Fibroblast of lung (primary cell): Measurements from ENCODE around the gene EIF4H. TPM values are rescaled to one million over a fixed set of nuclear protein-coding genes. Genes with fewer than 3 reads are reported as not detected.

Experiments
- DNase-seq, 2 donors: peaks; one replicate each; pipeline versions ENCODE4 v3.0.0 to v3.0.0-alpha.2; 2010; ENCODE audit warnings: low read depth in 2 of 2
- H2AFZ ChIP-seq: 2 replicates; pipeline ENCODE4 v1.5.1; 2012; ENCODE audit warnings: low read length, control low read depth, inconsistent platforms
- H3K27ac ChIP-seq: 2 replicates; pipeline ENCODE4 v1.5.1; 2011; ENCODE audit warnings: low read length, control low read depth; ENCODE audit not compliant: insufficient read depth
- H3K27me3 ChIP-seq: 2 replicates; pipeline ENCODE4 v1.5.1; 2011; ENCODE audit warnings: mild to moderate bottlenecking, low read length; ENCODE audit not compliant: control insufficient read depth, insufficient read depth
- H3K36me3 ChIP-seq: 2 replicates; pipeline ENCODE4 v1.5.1; 2011; ENCODE audit warnings: low read length; ENCODE audit not compliant: control insufficient read depth, insufficient read depth
- H3K4me1 ChIP-seq: 2 replicates; pipeline ENCODE4 v1.5.1; 2011; ENCODE audit warnings: low read length; ENCODE audit not compliant: control insufficient read depth, insufficient read depth; ENCODE audit errors: extremely low read depth
- H3K4me2 ChIP-seq: 2 replicates; pipeline ENCODE4 v1.5.1; 2011; ENCODE audit warnings: low read length, control low read depth; ENCODE audit not compliant: insufficient read depth; ENCODE audit errors: extremely low read depth
- H3K4me3 ChIP-seq, 4 experiments: fragments of 200-600 bp in 1 of 4; sonication (generic) in 1 of 4; replicated peaks in 1 of 4; 2 replicates each; pipeline ENCODE4 v1.5.1; 2011 to 2016; ENCODE audit warnings: low read length in 4 of 4, low read depth in 3 of 4, mild to moderate bottlenecking in 3 of 4, control low read depth in 2 of 4, inconsistent platforms in 1 of 4, mixed read lengths in 1 of 4; ENCODE audit not compliant: insufficient read depth in 1 of 4; ENCODE audit errors: control extremely low read depth in 1 of 4
- H3K79me2 ChIP-seq: 2 replicates; pipeline ENCODE4 v1.5.1; 2012; ENCODE audit warnings: mild to moderate bottlenecking, low read length, inconsistent platforms; ENCODE audit not compliant: control insufficient read depth, insufficient read depth
- H3K9ac ChIP-seq: 2 replicates; pipeline ENCODE4 v1.5.1; 2011; ENCODE audit warnings: mild to moderate bottlenecking, low read length, control low read depth; ENCODE audit not compliant: insufficient read depth
- H3K9me3 ChIP-seq: 2 replicates; pipeline ENCODE4 v1.5.1; 2012; ENCODE audit warnings: low read depth, low read length; ENCODE audit not compliant: control insufficient read depth, insufficient read depth
- H4K20me1 ChIP-seq: 2 replicates; pipeline ENCODE4 v1.5.1; 2011; ENCODE audit warnings: low read length; ENCODE audit not compliant: control insufficient read depth, insufficient read depth; ENCODE audit errors: extremely low read depth
- EZH2 ChIP-seq: IDR thresholded peaks from 2 replicates; pipeline ENCODE4 v1.5.1; 2012; ENCODE audit warnings: low read length, control low read depth, mild to moderate bottlenecking; ENCODE audit errors: missing control alignments
- polyA plus RNA-seq, 2 donors: library from polyadenylated mRNA; depleted of rRNA in 1 of 2; stranded (reverse) in 1 of 2; unstranded in 1 of 2; fragments of >200 nt; gene quantifications; 2 replicates each; pipeline ENCODE4 v1.2.1, GENCODE V29; 2011 to 2012; ENCODE audit warnings: missing spikeins in 1 of 2
- total RNA-seq: library from RNA; depleted of rRNA; stranded (reverse); fragments of >200 nt; gene quantifications from 2 replicates; pipeline ENCODE4 v1.2.1, GENCODE V29; 2014
- TF ChIP-seq, protein P1 (sequence below), 2 donors: IDR thresholded peaks in 1 of 2; conservative IDR thresholded peaks in 1 of 2; 1 replicate in 1 of 2; 2 replicates in 1 of 2; pipeline ENCODE4 v1.5.1; 2011 to 2012; ENCODE audit warnings: low read length in 2 of 2, control low read depth in 1 of 2, inconsistent platforms in 1 of 2, low read depth in 1 of 2, mild to moderate bottlenecking in 1 of 2

EIF4H gene
- total and polyA plus RNA-seq, 2 donors (not counting 1 experiment from before 2014, with no cell fraction given) = 292 to 361 TPM

DNA sequence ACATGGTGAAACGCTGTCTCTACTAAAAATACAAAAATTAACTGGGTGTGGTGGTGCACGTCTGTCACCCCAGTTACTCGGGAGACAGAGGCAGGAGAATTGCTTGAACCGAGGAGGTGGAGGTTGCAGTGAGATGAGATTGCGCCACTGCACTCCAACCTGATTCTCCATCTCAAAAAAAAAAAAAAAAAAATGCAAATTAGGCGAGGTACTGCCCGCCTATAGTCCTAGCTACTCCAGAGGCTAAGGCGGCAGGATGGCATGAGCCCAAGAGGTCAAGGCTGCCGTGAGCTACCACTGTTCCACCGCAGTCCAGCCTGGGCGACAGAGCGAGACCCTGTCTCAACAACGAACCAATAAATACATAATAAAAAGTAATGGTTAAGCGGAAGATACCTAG lies 1.1 kb upstream of the EIF4H start:
- peak overlapping the region; percentile 98 for H3K4me2 ChIP-seq

DNA sequence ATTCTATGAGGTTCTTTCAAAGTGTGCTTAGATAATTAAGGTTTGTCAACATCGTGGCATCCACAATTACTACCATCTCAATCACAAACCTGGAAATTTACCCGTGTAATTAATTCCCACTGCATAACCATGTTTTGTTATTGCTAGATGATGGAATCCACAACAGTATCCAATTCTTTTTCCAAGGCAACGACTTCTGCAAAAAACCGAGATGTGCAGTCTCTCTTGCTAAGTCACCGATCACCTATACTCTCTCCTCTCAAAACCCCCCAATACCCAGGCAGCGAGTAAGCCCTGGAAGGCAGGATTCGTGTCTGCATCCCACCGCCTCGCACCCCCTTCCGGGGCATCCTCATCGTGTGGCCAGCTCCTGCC lies 678 bp upstream of the EIF4H start:
- Histone ChIP-seq H3K4me3 (peak overlapping the region; percentile 59 to 96 (median 66)), H3K27ac (peak overlapping the region; percentile 96), H3K27me3 (no peaks in the 10 kb centered on the region), H3K9me3 (no peaks in the 10 kb centered on the region), H3K4me2 (peak overlapping the region; percentile 98), H2AFZ (peak overlapping the region; percentile 56), H3K9ac (peak overlapping the region; percentile 96), H3K4me1 (peaks cover 14% of the 10 kb centered on the region), H3K79me2 (peaks cover 42% of the 10 kb centered on the region), H4K20me1 (no peaks in the 10 kb centered on the region), H3K36me3 (peaks cover 2% of the 10 kb centered on the region)
- no peak for TF ChIP-seq EZH2
- TF ChIP-seq, protein P1, sequence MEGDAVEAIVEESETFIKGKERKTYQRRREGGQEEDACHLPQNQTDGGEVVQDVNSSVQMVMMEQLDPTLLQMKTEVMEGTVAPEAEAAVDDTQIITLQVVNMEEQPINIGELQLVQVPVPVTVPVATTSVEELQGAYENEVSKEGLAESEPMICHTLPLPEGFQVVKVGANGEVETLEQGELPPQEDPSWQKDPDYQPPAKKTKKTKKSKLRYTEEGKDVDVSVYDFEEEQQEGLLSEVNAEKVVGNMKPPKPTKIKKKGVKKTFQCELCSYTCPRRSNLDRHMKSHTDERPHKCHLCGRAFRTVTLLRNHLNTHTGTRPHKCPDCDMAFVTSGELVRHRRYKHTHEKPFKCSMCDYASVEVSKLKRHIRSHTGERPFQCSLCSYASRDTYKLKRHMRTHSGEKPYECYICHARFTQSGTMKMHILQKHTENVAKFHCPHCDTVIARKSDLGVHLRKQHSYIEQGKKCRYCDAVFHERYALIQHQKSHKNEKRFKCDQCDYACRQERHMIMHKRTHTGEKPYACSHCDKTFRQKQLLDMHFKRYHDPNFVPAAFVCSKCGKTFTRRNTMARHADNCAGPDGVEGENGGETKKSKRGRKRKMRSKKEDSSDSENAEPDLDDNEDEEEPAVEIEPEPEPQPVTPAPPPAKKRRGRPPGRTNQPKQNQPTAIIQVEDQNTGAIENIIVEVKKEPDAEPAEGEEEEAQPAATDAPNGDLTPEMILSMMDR (conservative IDR thresholded peaks at IDR 0.05 in 1 of 2, IDR thresholded peaks at IDR 0.05 in 1 of 2; ENCODE audit: low read depth in 1 of 2, low read length in 2 of 2) = no peak
- DNase-seq = no peak

More for the DNA sequence above, 1.1 kb upstream of the EIF4H start:
- peak overlapping the region; percentile 59 to 96 (median 66) for H3K4me3 ChIP-seq
- no peaks in the 10 kb centered on the region for H3K27me3 ChIP-seq
- no peak overlapping the region for H3K9ac ChIP-seq
- peaks cover 2% of the 10 kb centered on the region for H3K36me3 ChIP-seq
- no peaks in the 10 kb centered on the region for H4K20me1 ChIP-seq
- H3K9me3 ChIP-seq = no peaks in the 10 kb centered on the region
- TF ChIP-seq, protein P1 (conservative IDR thresholded peaks at IDR 0.05 in 1 of 2, IDR thresholded peaks at IDR 0.05 in 1 of 2; ENCODE audit: low read depth in 1 of 2, low read length in 2 of 2) = no peak
- no peak for TF ChIP-seq EZH2
- peak overlapping the region; percentile 56 for H2AFZ ChIP-seq
- H3K27ac ChIP-seq = no peak overlapping the region
- DNase-seq = no peak
- peaks cover 13% of the 10 kb centered on the region for H3K4me1 ChIP-seq
- peaks cover 38% of the 10 kb centered on the region for H3K79me2 ChIP-seq

DNA sequence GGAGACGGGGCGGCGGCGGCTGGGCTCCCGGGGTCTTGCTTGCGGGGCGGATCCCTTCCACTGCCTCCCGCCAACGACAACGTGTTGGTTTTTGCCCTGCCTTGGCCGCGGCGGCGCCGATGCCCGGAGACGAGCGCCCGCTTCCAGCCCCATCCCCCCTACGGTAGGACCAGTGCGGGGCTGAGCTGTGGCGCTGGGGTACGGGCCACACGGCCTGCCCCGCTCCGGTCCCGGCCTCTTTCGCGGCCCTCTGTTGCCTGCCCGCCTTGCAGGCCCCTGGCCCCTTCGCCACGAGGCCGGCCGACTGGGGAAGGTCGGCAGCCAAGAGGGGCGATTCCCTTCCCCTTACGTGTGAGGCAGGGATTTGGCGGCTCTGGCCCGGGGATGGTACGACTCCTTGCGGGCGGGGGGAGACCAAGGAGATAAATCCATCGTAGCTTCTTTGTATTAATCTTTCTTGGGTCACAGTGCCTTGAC lies 488 bp downstream of the EIF4H start:
- Histone ChIP-seq H3K79me2 (peaks cover 54% of the 10 kb centered on the region), H3K4me3 (peak overlapping the region; percentile 55 to 96 (median 90)), H3K9me3 (no peaks in the 10 kb centered on the region), H4K20me1 (no peaks in the 10 kb centered on the region), H3K36me3 (peaks cover 4% of the 10 kb centered on the region), H3K4me2 (peak overlapping the region; percentile 98), H3K27ac (peak overlapping the region; percentile 96), H3K4me1 (peaks cover 15% of the 10 kb centered on the region), H3K27me3 (no peaks in the 10 kb centered on the region), H2AFZ (no peak overlapping the region), H3K9ac (peak overlapping the region; percentile 96)
- no peak for TF ChIP-seq EZH2
- TF ChIP-seq, protein P1 (conservative IDR thresholded peaks at IDR 0.05 in 1 of 2, IDR thresholded peaks at IDR 0.05 in 1 of 2; ENCODE audit: low read depth in 1 of 2, low read length in 2 of 2) = no peak
- DNase-seq = peak; percentile 51 to 75
